Ovary (tissue), 9 donors: ENCODE measurements around the gene SH3PXD2A. TPM values are rescaled to one million over a fixed set of nuclear protein-coding genes. Genes with fewer than 3 reads are reported as not detected.

Experiments used
- DNase-seq, 5 donors: peaks; one replicate each; pipeline ENCODE4 v3.0.0-alpha.2; 2019 to 2020
- H3K27ac ChIP-seq, 2 donors: fragments of 200-600 bp; one replicate each; pipeline versions ENCODE4 v1.5.1 to v1.8.0; 2019 to 2022
- H3K27me3 ChIP-seq: fragments of 200-600 bp; one replicate; pipeline ENCODE4 v1.8.0; 2022
- H3K36me3 ChIP-seq: fragments of 200-600 bp; sonication (generic); one replicate; pipeline ENCODE4 v1.5.1; 2019
- H3K4me1 ChIP-seq: one replicate; pipeline ENCODE4 v1.8.1; 2013; ENCODE audit warnings: mild to moderate bottlenecking, moderate library complexity; ENCODE audit not compliant: insufficient read depth
- H3K4me3 ChIP-seq: fragments of 200-600 bp; sonication (generic); one replicate; pipeline ENCODE4 v1.5.1; 2017
- H3K9me3 ChIP-seq, 2 donors: fragments of 200-600 bp in 1 of 2; sonication (generic) in 1 of 2; one replicate each; pipeline versions ENCODE4 v1.5.1 to v1.8.1; 2013 to 2019; ENCODE audit warnings: mild to moderate bottlenecking in 1 of 2, moderate library complexity in 1 of 2
- EP300 ChIP-seq: sonication (generic); formaldehyde crosslinking; IDR thresholded peaks from one replicate; pipeline ENCODE4 v1.6.1; 2017; ENCODE audit warnings: antibody characterized with exemption
- POLR2A ChIP-seq: fragments of 450-650 bp; IDR thresholded peaks from one replicate; pipeline ENCODE4 v1.6.1; 2017; ENCODE audit warnings: antibody characterized with exemption, mild to moderate bottlenecking, moderate library complexity
- WGBS, 3 donors: extraction: QIAGEN DNeasy Blood & Tissue Kit in 1 of 3; methylation state at CpG; one replicate each; pipeline versions ENCODE4 v1.1.5 to v1.1.7; 2013 to 2017; 5-methylcytosine and 5-hydroxymethylcytosine counted together
- intact Hi-C, 4 donors: fragments of 100-400 bp; cut with DNase I; formaldehyde crosslinking; loops; one replicate each; pipeline versions ENCODE4 v1.11.0 to v1.15.1; 2022 to 2023
- polyA plus RNA-seq, 2 donors: library from polyadenylated mRNA; stranded (reverse); fragments of 200-250 nt in 1 of 2; fragments of 350-450 nt in 1 of 2; fragmentation: Illumina TruSeq in 1 of 2; extraction: RNeasy Lipid Tissue Mini Kit (QIAGEN cat#74804) in 1 of 2; gene quantifications; one replicate each; pipeline ENCODE4 v1.2.3, GENCODE V29; 2013 to 2014
- total RNA-seq, 7 donors: library from RNA; depleted of rRNA in 2 of 7; stranded (reverse); fragments of >200 nt in 2 of 7; fragmentation: NEBNext Ultra II Directional in 3 of 7; extraction: Animal tissue kit (Norgen Biotek cat#: 25700) in 3 of 7; gene quantifications; one replicate each; pipeline versions ENCODE4 v1.1.0 to v1.2.4, GENCODE V29; 2016 to 2023
- TF ChIP-seq, protein P1 (sequence below), 3 donors: fragments of 450-650 bp in 2 of 3; fragments of 200-600 bp in 1 of 3; IDR thresholded peaks; one replicate each; pipeline versions ENCODE4 v1.5.1 to v1.8.0; 2016 to 2022; ENCODE audit warnings: antibody characterized with exemption in 3 of 3, mild to moderate bottlenecking in 1 of 3
- donor health status: DM: no; HTN: no; CAD: no; lungs with moderate emphysema.
- donor health status: DM: no; HTN: no; CAD: no.
- donor health status: Bipolar disorder and iron deficiency.
- donor health status: DM: yes; HTN: yes; CAD: no.
- donor health status: DM: no; HTN: no; CAD: no.
- donor health status: DM: yes; HTN: yes; CAD: no.

The SH3PXD2A gene
- total and polyA plus RNA-seq, 9 donors: 15.3 to 82.9 (median 52.2) TPM

DNA sequence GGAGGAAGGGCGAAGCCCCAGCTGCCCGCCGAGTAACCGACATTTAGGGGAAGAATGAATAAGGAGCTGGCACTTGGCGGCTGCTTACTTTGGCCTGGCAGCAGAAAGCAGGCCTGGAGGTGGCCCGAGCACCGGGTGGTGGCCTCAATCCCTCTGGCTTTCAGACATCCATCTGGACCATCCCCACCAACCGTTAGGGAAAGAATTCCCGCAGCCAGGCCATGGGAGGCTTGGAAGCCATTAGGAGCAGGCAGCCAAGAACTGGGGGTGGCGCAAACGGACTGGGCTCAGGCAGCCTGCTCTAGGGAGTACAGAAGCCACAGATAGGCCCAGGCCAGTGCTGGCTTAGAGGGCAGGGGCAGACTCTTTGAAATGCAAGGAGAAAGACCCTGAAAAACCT is 229.2 kb downstream of the SH3PXD2A start:
- Histone ChIP-seq H3K4me1 (peaks cover 9% of the 10 kb centered on the region), H3K27ac (no peak overlapping the region), H3K27me3 (no peaks in the 10 kb centered on the region), H3K36me3 (no peaks in the 10 kb centered on the region), H3K4me3 (no peak overlapping the region), H3K9me3 (no peaks in the 10 kb centered on the region)
- intact Hi-C loops: no loop called here
- 74 to 83% (median 80%) methylated on average over 11 of the region's 11 CpGs for WGBS, 3 donors
- no peak for DNase-seq
- TF ChIP-seq EP300 (no peak), POLR2A (no peak)
- TF ChIP-seq, protein P1, sequence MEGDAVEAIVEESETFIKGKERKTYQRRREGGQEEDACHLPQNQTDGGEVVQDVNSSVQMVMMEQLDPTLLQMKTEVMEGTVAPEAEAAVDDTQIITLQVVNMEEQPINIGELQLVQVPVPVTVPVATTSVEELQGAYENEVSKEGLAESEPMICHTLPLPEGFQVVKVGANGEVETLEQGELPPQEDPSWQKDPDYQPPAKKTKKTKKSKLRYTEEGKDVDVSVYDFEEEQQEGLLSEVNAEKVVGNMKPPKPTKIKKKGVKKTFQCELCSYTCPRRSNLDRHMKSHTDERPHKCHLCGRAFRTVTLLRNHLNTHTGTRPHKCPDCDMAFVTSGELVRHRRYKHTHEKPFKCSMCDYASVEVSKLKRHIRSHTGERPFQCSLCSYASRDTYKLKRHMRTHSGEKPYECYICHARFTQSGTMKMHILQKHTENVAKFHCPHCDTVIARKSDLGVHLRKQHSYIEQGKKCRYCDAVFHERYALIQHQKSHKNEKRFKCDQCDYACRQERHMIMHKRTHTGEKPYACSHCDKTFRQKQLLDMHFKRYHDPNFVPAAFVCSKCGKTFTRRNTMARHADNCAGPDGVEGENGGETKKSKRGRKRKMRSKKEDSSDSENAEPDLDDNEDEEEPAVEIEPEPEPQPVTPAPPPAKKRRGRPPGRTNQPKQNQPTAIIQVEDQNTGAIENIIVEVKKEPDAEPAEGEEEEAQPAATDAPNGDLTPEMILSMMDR (IDR thresholded peaks at IDR 0.05): no peak

DNA sequence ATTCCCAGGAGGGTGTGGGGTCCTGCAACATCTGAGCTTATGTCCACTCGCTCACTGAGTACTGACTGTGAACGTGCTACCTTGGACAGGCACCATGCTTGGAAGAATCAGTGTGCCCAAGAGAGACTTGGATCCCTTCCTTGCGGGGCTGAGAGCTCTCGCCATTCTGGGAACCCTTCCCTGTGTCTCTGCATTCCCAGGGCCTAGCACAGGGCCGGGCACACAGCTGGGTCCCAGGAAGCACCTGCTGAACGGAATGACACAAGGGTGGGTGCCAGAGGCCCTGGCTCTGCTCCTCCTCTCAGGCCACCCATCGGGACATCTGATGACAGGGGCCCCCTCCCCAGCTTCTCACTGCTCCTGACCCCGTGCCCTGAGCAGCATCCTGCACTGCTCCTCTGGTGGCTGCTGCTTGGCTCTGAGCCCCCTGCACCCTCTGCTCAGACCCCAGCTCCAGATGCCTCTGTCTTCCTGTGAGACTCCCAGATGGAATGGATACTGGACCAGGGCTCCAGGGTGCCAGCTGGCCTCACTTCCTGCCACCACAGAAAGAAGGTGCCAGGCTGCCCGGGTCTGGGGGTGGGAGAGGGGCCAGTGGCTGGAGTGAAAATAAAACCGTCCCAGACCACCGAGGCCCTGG is 232.3 kb downstream of the SH3PXD2A start:
- Histone ChIP-seq H3K36me3 (no peaks in the 10 kb centered on the region), H3K4me3 (no peak overlapping the region), H3K27me3 (no peaks in the 10 kb centered on the region), H3K4me1 (peaks cover 17% of the 10 kb centered on the region), H3K9me3 (no peaks in the 10 kb centered on the region), H3K27ac (no peak overlapping the region)
- intact Hi-C loops: no loop called here
- DNase-seq: no peak
- WGBS, 3 donors: 85 to 89% (median 87%) methylated on average over 11 of the region's 11 CpGs
- TF ChIP-seq, protein P1 (IDR thresholded peaks at IDR 0.05): no peak
- TF ChIP-seq POLR2A: no peak
- no peak for TF ChIP-seq EP300

DNA sequence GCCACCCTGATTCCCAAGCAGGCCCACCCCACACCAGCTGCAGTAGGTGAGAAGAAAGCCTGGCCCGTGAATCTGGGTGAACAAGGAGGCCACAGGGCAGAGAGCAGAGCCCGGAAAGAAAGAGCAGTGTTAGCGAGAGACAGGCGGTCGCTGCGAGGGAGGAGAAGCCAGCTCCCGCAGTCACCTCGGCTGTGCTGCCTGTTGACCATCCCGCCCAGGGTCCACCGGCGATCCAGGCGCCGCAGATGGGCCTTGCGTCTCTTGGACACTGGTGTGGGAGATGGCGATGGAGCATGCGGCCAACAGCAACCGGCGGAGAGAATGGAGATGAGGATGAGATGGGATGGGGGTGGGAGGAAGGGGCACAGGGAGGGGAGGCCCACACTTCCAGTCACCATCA is 233.1 kb downstream of the SH3PXD2A start:
- WGBS, 3 donors: 85 to 90% (median 87%) methylated on average over 18 of the region's 18 CpGs
- no peak for DNase-seq
- H3K9me3 ChIP-seq: no peaks in the 10 kb centered on the region
- intact Hi-C loops: no loop called here
- peaks cover 21% of the 10 kb centered on the region for H3K4me1 ChIP-seq
- H3K27me3 ChIP-seq: no peaks in the 10 kb centered on the region
- H3K27ac ChIP-seq: no peak overlapping the region
- no peak for TF ChIP-seq EP300
- TF ChIP-seq, protein P1 (IDR thresholded peaks at IDR 0.05): no peak
- TF ChIP-seq POLR2A: no peak
- no peak overlapping the region for H3K4me3 ChIP-seq
- H3K36me3 ChIP-seq: no peaks in the 10 kb centered on the region

DNA sequence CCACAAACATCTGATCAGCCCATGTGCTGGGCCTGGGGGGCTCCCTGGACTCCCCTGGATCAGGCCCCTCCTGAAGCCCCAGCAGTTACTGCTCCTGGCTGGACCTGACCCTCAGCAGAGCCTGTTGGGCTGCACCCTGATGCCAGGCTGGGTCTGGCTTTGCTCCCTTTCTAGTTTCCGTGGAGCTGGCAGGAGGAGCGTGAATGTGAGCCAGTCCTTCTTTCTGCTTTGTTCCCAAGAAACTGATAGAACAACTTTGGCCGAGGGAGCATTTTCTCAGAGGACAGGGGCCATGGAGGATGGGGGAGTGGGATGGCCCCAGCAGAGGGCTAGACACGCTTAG is 233.6 kb downstream of the SH3PXD2A start:
- H3K4me3 ChIP-seq: no peak overlapping the region
- WGBS, 3 donors: 45 to 64% (median 61%) methylated on average over 4 of the region's 4 CpGs
- no peak for DNase-seq
- H3K27ac ChIP-seq: no peak overlapping the region
- intact Hi-C loops: no loop called here
- H3K9me3 ChIP-seq: no peaks in the 10 kb centered on the region
- H3K4me1 ChIP-seq: peaks cover 26% of the 10 kb centered on the region
- no peaks in the 10 kb centered on the region for H3K27me3 ChIP-seq
- no peaks in the 10 kb centered on the region for H3K36me3 ChIP-seq
- TF ChIP-seq, protein P1 (IDR thresholded peaks at IDR 0.05): no peak
- TF ChIP-seq EP300: no peak
- TF ChIP-seq POLR2A: no peak
